OCI-M2 (cell line): ENCODE measurements around the gene CSTA.
"Not testable (repeated sequence)": the region's sequence is repeated elsewhere in the genome, so short reads cannot be mapped to it uniquely, and the experiment has no call there.

ENCODE experiments used
- DNase-seq: peaks from one replicate; lab custom pipeline; 2025; ENCODE audit not compliant: unreplicated experiment; lab: John Stamatoyannopoulos, UW

CSTA gene

GRCh38 chr3:122322095-122323075 lies 2.7 kb upstream of the CSTA start:
- DNase-seq = no peak

- no peak for DNase-seq
These were observed 721 bp downstream of the CSTA start for GRCh38 chr3:122325769-122326168.

GRCh38 chr3:122331886-122332285 lies 6.8 kb downstream of the CSTA start:
- no peak for DNase-seq

- no peak for DNase-seq
These were observed 7.5 kb downstream of the CSTA start for GRCh38 chr3:122332551-122332950.

- DNase-seq = no peak
These were observed 17.8 kb downstream of the CSTA start for GRCh38 chr3:122342803-122343202.

GRCh38 chr3:122343654-122344053 lies 18.6 kb downstream of the CSTA start:
- DNase-seq = no peak

- no peak for DNase-seq
These were observed 24.1 kb downstream of the CSTA start for GRCh38 chr3:122349171-122349570.

GRCh38 chr3:122350814-122351418 lies 25.9 kb downstream of the CSTA start:
- DNase-seq = no peak

- no peak for DNase-seq
These were observed 26.6 kb downstream of the CSTA start for GRCh38 chr3:122351612-122352011.

GRCh38 chr3:122353215-122353614 lies 28.2 kb downstream of the CSTA start:
- no peak for DNase-seq

GRCh38 chr3:122353893-122354401 lies 28.9 kb downstream of the CSTA start:
- no peak for DNase-seq

- no peak for DNase-seq
These were observed 30.6 kb downstream of the CSTA start for GRCh38 chr3:122355612-122356011.

GRCh38 chr3:122356402-122356801 lies 31.4 kb downstream of the CSTA start:
- DNase-seq = no peak

- no peak for DNase-seq
These were observed 33.0 kb downstream of the CSTA start for GRCh38 chr3:122357828-122358702.

GRCh38 chr3:122358703-122359032 lies 33.6 kb downstream of the CSTA start:
- no peak for DNase-seq

- no peak for DNase-seq
These were observed 37.0 kb downstream of the CSTA start for GRCh38 chr3:122362026-122362425.

GRCh38 chr3:122364490-122364889 lies 39.4 kb downstream of the CSTA start:
- no peak for DNase-seq

GRCh38 chr3:122365073-122365472 lies 40.0 kb downstream of the CSTA start:
- no peak for DNase-seq

GRCh38 chr3:122365582-122366378 lies 40.7 kb downstream of the CSTA start:
- not testable (repeated sequence) for DNase-seq

GRCh38 chr3:122366379-122366749 lies 41.3 kb downstream of the CSTA start:
- no peak for DNase-seq

GRCh38 chr3:122374034-122374433 lies 49.0 kb downstream of the CSTA start:
- no peak for DNase-seq
